CD4-positive, alpha-beta T cell treated with Interleukin-1 beta for 1 hour (primary cell): Measurements from ENCODE around the gene STXBP2.

Source experiments
- DNase-seq, 2 donors: peaks; one replicate each; pipeline ENCODE4 v3.0.0-alpha.2; 2020 to 2022

The STXBP2 gene

GRCh38 chr19:7614859-7615741 lies 21.8 kb upstream of the STXBP2 start:
- no peak for DNase-seq

GRCh38 chr19:7617172-7617571 lies 19.7 kb upstream of the STXBP2 start:
- DNase-seq: no peak

GRCh38 chr19:7617735-7618134 lies 19.2 kb upstream of the STXBP2 start:
- DNase-seq: no peak

- DNase-seq: no peak
These were observed 18.6 kb upstream of the STXBP2 start for GRCh38 chr19:7618348-7618747.

GRCh38 chr19:7618771-7619510 lies 18.0 kb upstream of the STXBP2 start:
- no peak for DNase-seq

GRCh38 chr19:7619671-7620441 lies 17.1 kb upstream of the STXBP2 start:
- no peak for DNase-seq

- no peak for DNase-seq
These were observed 16.2 kb upstream of the STXBP2 start for GRCh38 chr19:7620442-7621412.

GRCh38 chr19:7622933-7623685 lies 13.8 kb upstream of the STXBP2 start:
- no peak for DNase-seq

GRCh38 chr19:7623725-7624603 lies 12.9 kb upstream of the STXBP2 start:
- DNase-seq: no peak

- DNase-seq: no peak
These were observed 12.1 kb upstream of the STXBP2 start for GRCh38 chr19:7624810-7625209.

GRCh38 chr19:7625763-7626372 lies 11.0 kb upstream of the STXBP2 start:
- no peak for DNase-seq

- no peak for DNase-seq
These were observed 9.7 kb upstream of the STXBP2 start for GRCh38 chr19:7627166-7627565.

GRCh38 chr19:7628589-7629311 lies 8.2 kb upstream of the STXBP2 start:
- no peak for DNase-seq

GRCh38 chr19:7629347-7630054 lies 7.4 kb upstream of the STXBP2 start, which contains the start of the genes PET100 and XAB2:
Gene PET100, plus strand, starts transcription at chr19:7629793. Its CDS starts 41 bp downstream, at chr19:7629834.
Gene XAB2, minus strand, starts transcription at chr19:7629545. Its CDS starts 18 bp downstream, at chr19:7629527.
- DNase-seq: peak; percentile 98

- DNase-seq: no peak
These were observed 5.3 kb upstream of the STXBP2 start for GRCh38 chr19:7631577-7631976.

GRCh38 chr19:7632340-7633203 lies 4.3 kb upstream of the STXBP2 start:
- no peak for DNase-seq

GRCh38 chr19:7633698-7634097 lies 3.2 kb upstream of the STXBP2 start, which contains the start of gene PCP2:
Gene PCP2, minus strand, starts transcription at chr19:7633719. Its CDS starts 262 bp downstream, at chr19:7633457.
- no peak for DNase-seq
